Choroid plexus epithelial cell (primary cell): ENCODE measurements around the gene UPF3B.
"Not testable (repeated sequence)": the region's sequence is repeated elsewhere in the genome, so short reads cannot be mapped to it uniquely, and the experiment has no call there.

Experiments
- DNase-seq: peaks from one replicate; pipeline ENCODE4 v3.0.0-alpha.2; 2010; ENCODE audit warnings: low read depth
- H3K4me3 ChIP-seq: 2 replicates; pipeline ENCODE4 v1.5.1; 2011; ENCODE audit warnings: low read depth, mild to moderate bottlenecking, control low read depth, low read length, moderate library complexity
- CTCF ChIP-seq: conservative IDR thresholded peaks from 2 replicates; pipeline ENCODE4 v1.5.1; 2011; ENCODE audit warnings: low read depth, mild to moderate bottlenecking, control low read depth, inconsistent platforms, low read length, moderate library complexity

UPF3B gene

GRCh38 chrX:119852382-119853353 lies at the start of gene UPF3B:
Gene UPF3B (minus strand): TSS chrX:119852963. CDS start chrX:119852928, 35 bp downstream.
- peak; percentile 99 for DNase-seq
- TF ChIP-seq CTCF: no peak

GRCh38 chrX:119900976-119901375 lies 48.2 kb upstream of the UPF3B start:
- no peak for DNase-seq
- H3K4me3 ChIP-seq: no peak overlapping the region
- no peak for TF ChIP-seq CTCF

More at GRCh38 chrX:119852382-119853353, at the start of gene UPF3B:
- peak within 1 kb of the TSS; percentile 79 for H3K4me3 ChIP-seq

GRCh38 chrX:119899125-119899524 lies 46.4 kb upstream of the UPF3B start:
- no peak for DNase-seq
- no peak overlapping the region for H3K4me3 ChIP-seq
- no peak for TF ChIP-seq CTCF

GRCh38 chrX:119895843-119896326 lies 43.1 kb upstream of the UPF3B start, which contains the start of gene AKAP14:
Gene AKAP14 (plus strand): TSS chrX:119895893. CDS start chrX:119903224, 7,331 bp downstream.
- no peak for TF ChIP-seq CTCF
- peak; percentile 42 for DNase-seq
- H3K4me3 ChIP-seq: no peak within 1 kb of the TSS

GRCh38 chrX:119891961-119892692 lies 39.4 kb upstream of the UPF3B start:
- DNase-seq: not testable (repeated sequence)

GRCh38 chrX:119890626-119891025 lies 37.9 kb upstream of the UPF3B start:
- not testable (repeated sequence) for DNase-seq, H3K4me3 ChIP-seq

More at GRCh38 chrX:119891961-119892692, 39.4 kb upstream of the UPF3B start:
- not testable (repeated sequence) for H3K4me3 ChIP-seq

GRCh38 chrX:119887721-119888425 lies 35.1 kb upstream of the UPF3B start:
- DNase-seq: peak; percentile 50
- TF ChIP-seq CTCF: peak; percentile 68
- H3K4me3 ChIP-seq: peak overlapping the region; percentile 37
